ENCODE measurements around the gene CXCR5.
A peak's percentile ranks its signal among the peaks of the same experiment; 100 is the strongest.

Gene CXCR5

GRCh38 chr11:118928101-118928869, 44.6 kb downstream of the CXCR5 start:
- peak; percentile 85 for DNase-seq (ENCODE audit: low read depth)

- no peak for DNase-seq (ENCODE audit: low read depth)
These were observed 45.3 kb downstream of the CXCR5 start for GRCh38 chr11:118928870-118929500.

- peak; percentile 68 for DNase-seq (ENCODE audit: low read depth)
These were observed 45.9 kb downstream of the CXCR5 start for GRCh38 chr11:118929501-118930093.

- DNase-seq (ENCODE audit: low read depth): peak; percentile 74
These were observed 46.5 kb downstream of the CXCR5 start for GRCh38 chr11:118930094-118930712.

GRCh38 chr11:118931571-118931970, 47.9 kb downstream of the CXCR5 start:
- no peak for DNase-seq (ENCODE audit: low read depth)

- no peak for DNase-seq (ENCODE audit: low read depth)
These were observed 49.8 kb downstream of the CXCR5 start for GRCh38 chr11:118933486-118933885.

- DNase-seq (ENCODE audit: low read depth): no peak
These were observed 51.7 kb downstream of the CXCR5 start for GRCh38 chr11:118935376-118935775.

GRCh38 chr11:118938491-118939403, 55.1 kb downstream of the CXCR5 start:
- DNase-seq (ENCODE audit: low read depth): no peak

- DNase-seq (ENCODE audit: low read depth): no peak
These were observed 55.8 kb downstream of the CXCR5 start for GRCh38 chr11:118939404-118939915.

- no peak for DNase-seq (ENCODE audit: low read depth)
These were observed 56.4 kb downstream of the CXCR5 start for GRCh38 chr11:118939953-118940598.

- DNase-seq (ENCODE audit: low read depth): no peak
These were observed 63.4 kb downstream of the CXCR5 start for GRCh38 chr11:118947091-118947490.
